ENCODE data around the gene PLPP6.

The PLPP6 gene

GRCh38 chr9:4700932-4701331 lies 38.8 kb downstream of the PLPP6 start:
- DNase-seq = no peak

DNA sequence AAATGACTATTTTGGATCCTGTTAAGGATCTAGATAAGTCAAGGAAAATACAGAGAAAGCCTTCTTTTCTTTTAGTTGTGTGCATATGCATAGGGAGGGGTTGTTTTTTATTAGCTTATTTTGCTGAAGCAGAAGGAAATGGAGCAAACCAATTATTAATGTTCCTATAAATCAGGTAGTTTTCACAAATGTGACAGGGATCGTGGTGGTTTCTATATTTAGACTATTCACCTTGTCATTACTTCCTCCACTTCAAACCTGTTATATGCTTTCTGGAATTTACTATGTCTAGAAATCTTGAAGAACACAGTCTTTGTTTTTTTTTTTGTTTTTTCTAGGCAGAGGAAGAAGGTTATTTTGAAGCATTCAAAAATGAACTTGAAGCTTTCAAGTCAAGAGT lies 39.4 kb downstream of the PLPP6 start:
- DNase-seq = no peak

GRCh38 chr9:4704129-4704528 lies 42.0 kb downstream of the PLPP6 start:
- no peak for DNase-seq

DNA sequence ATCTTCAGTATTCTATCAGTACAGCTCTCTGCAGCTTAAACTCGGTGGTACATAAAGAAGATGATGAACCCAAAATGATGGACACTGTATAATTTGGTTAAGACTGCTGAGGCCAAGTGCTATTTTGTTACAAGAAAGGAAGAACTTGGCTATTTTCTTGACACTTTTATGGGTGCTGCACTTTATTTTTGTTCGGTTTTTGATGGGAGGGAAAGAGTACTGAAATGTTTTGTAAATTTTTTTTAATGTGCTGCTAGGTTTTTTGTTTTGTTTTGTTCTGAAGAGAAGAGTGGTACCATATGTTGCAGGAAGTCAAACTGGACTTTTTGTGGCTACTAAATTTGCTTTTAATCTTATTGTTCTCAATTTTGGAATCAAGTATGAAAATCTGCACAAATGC lies 43.9 kb downstream of the PLPP6 start:
- no peak for DNase-seq

DNA sequence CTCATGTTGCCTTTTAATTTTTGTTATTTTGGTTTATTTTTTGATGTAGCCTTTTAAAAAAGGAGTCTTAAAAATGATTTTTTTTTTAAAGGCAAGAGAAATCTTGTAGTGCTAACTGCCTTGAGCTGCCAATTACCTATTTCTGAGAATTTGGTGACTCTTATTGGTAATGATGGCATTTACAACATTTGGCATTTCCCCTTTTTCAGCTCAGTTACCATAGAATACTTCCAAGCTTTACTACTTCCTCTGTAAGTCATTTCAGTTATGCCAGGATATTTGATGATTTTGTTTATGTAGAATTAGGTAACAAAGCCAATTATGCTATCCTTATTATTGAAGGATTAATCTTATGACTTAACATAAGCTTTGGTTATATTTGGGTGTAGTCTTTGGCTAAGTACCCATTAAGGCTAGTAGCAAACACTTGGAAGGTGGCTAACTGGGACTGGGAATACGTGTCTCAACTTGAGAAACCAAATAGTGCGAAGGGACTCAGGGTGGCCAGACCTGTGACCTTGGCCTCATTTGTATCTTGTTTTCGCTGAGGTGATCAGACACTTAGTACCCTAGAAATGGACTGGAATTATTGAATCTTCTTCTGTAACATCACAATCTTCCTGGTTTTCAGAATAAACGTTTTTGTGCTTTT lies 45.0 kb downstream of the PLPP6 start:
- DNase-seq = peak; percentile 6 to 62

- no peak for DNase-seq
These were observed 47.3 kb downstream of the PLPP6 start for GRCh38 chr9:4709380-4709779.

- peak; percentile 12 to 41 for DNase-seq
These were observed 51.8 kb downstream of the PLPP6 start for GRCh38 chr9:4713849-4714248.

DNA sequence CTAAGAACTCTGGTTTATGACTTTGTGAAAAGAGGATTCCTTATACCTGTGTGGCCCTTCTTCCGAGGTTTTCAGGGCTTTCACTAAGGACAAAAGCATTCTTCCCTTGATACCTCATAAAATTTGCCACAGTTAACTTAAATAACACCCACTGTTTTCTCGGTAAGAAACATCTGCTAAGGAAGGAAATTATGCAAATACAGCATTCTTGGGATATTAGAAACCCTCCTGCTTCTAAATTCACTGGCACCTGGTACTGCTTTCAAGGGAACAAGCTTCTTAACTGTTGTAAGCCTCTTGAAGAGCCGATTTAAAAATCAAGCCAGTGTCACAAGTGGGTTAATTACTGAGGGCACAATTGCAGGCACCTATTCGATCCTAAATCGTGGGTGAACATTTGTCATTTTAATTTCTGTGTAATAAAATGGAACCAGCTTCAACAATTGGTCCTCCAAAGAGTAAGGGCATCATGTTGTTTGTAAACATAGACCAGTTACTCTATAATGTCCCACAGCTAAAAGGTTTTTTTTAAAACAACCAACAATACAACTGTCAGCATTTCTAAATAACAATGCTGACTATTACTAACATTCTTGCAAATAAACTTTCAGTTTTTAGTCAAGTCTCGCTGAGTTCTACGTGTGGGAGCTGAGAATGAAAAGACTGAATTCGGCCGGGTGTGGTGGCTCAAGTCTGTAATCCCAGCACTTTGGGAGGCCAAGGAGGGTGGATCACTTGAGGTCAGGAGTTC lies 52.3 kb downstream of the PLPP6 start:
- DNase-seq = peak in 1 of 2 donors; percentile 11

Data from inflammatory macrophage (primary cell).